Parathyroid adenoma (tissue), 2 donors: ENCODE measurements around the gene GNB1.
"Not testable (repeated sequence)": the region's sequence is repeated elsewhere in the genome, so short reads cannot be mapped to it uniquely, and the experiment has no call there.

Source experiments
- H2AFZ ChIP-seq: fragments of 300-600 bp; sonication (generic); one replicate; pipeline ENCODE4 v1.7.0; 2017; ENCODE audit warnings: antibody characterized with exemption, mild to moderate bottlenecking
- H3K27ac ChIP-seq: fragments of 300-600 bp; sonication (generic); one replicate; pipeline ENCODE4 v1.7.0; 2017
- H3K27me3 ChIP-seq: fragments of 300-600 bp; sonication (generic); one replicate; pipeline ENCODE4 v1.7.0; 2017; ENCODE audit warnings: low read length; ENCODE audit not compliant: control insufficient read depth, insufficient read depth
- H3K36me3 ChIP-seq: fragments of 300-600 bp; sonication (generic); one replicate; pipeline ENCODE4 v1.7.0; 2017; ENCODE audit warnings: low read length; ENCODE audit not compliant: control insufficient read depth, insufficient read depth
- H3K4me1 ChIP-seq: fragments of 300-600 bp; sonication (generic); one replicate; pipeline ENCODE4 v1.7.0; 2017; ENCODE audit warnings: control low read depth
- H3K4me2 ChIP-seq: fragments of 300-600 bp; sonication (generic); one replicate; pipeline ENCODE4 v1.7.0; 2017; ENCODE audit warnings: low read length
- H3K4me3 ChIP-seq: fragments of 300-600 bp; sonication (generic); one replicate; pipeline ENCODE4 v1.7.0; 2017; ENCODE audit warnings: low read depth, low read length
- H3K79me2 ChIP-seq: fragments of 300-600 bp; sonication (generic); one replicate; pipeline ENCODE4 v1.7.0; 2017; ENCODE audit warnings: control low read depth
- H3K9ac ChIP-seq: fragments of 300-600 bp; sonication (generic); one replicate; pipeline ENCODE4 v1.7.0; 2017; ENCODE audit warnings: mild to moderate bottlenecking
- H3K9me3 ChIP-seq: fragments of 300-600 bp; sonication (generic); one replicate; pipeline ENCODE4 v1.7.0; 2017; ENCODE audit warnings: low read length; ENCODE audit not compliant: control insufficient read depth
- TF ChIP-seq, protein P1 (sequence below): fragments of 300-600 bp; sonication (generic); IDR thresholded peaks from one replicate; pipeline ENCODE4 v1.7.0; 2017; ENCODE audit warnings: antibody characterized with exemption, mild to moderate bottlenecking
- donor health status: primary hyperparathyroidism.

The GNB1 gene

DNA sequence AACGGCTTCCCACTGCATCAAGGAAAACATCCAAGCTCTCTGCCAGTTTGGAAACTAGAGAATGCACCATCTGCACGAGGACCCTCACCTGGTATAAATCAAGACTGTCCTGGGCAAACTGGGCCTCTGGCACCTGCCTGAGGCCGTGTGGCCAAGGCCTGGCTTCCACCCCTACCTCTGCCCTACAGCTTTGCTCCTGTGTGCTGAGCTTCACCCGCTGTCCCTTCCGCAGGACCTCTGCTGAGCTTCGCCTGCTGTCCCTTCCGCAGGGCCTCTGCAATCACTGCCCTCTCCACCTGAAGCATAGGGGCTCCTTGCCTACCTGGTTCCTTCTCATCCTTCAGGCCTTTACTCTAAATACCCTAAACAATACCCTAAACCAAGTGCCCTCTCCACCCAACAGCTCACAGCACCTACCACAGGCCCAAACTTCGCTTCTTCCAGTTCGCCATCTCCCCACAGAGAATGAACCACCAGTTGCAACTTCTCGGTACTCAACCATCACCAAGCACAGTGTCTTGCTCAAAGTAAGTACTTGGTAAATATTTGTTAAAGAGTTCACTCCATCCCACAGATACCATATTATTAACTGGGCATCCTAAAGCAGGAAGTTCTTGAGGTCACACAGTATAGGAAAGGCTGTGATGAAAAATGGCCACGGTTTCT is 18.4 kb downstream of the GNB1 start:
- no peak overlapping the region for H3K27ac ChIP-seq
- H3K4me2 ChIP-seq: no peak overlapping the region
- no peaks in the 10 kb centered on the region for H3K36me3 ChIP-seq
- peaks cover 10% of the 10 kb centered on the region for H3K4me1 ChIP-seq
- no peak overlapping the region for H3K9ac ChIP-seq
- no peaks in the 10 kb centered on the region for H3K9me3 ChIP-seq
- H3K4me3 ChIP-seq: no peak overlapping the region
- H3K79me2 ChIP-seq: peaks cover 68% of the 10 kb centered on the region
- no peaks in the 10 kb centered on the region for H3K27me3 ChIP-seq
- no peak overlapping the region for H2AFZ ChIP-seq
- TF ChIP-seq, protein P1, sequence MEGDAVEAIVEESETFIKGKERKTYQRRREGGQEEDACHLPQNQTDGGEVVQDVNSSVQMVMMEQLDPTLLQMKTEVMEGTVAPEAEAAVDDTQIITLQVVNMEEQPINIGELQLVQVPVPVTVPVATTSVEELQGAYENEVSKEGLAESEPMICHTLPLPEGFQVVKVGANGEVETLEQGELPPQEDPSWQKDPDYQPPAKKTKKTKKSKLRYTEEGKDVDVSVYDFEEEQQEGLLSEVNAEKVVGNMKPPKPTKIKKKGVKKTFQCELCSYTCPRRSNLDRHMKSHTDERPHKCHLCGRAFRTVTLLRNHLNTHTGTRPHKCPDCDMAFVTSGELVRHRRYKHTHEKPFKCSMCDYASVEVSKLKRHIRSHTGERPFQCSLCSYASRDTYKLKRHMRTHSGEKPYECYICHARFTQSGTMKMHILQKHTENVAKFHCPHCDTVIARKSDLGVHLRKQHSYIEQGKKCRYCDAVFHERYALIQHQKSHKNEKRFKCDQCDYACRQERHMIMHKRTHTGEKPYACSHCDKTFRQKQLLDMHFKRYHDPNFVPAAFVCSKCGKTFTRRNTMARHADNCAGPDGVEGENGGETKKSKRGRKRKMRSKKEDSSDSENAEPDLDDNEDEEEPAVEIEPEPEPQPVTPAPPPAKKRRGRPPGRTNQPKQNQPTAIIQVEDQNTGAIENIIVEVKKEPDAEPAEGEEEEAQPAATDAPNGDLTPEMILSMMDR: no peak

DNA sequence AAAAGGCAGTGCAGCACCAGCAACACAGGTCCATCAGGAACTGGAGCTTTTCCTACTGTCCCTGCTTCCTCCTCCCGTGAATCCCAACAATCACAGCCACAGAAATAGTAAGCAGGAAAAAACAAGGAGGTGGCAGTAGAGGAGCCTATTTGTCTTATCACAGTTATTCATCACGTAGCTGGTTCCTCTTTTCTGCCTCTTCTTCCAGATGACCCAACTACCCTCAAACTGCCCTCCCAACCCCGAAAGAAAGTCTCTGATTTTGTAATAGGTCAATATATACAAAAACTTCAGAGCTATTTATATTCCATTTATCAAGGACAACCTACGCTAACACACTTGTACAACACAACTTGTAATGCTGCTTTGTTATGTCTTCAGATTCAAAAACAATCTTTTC is 21.4 kb downstream of the GNB1 start:
- no peak overlapping the region for H2AFZ ChIP-seq
- no peak overlapping the region for H3K4me2 ChIP-seq
- no peak overlapping the region for H3K4me3 ChIP-seq
- H3K27me3 ChIP-seq: no peaks in the 10 kb centered on the region
- no peaks in the 10 kb centered on the region for H3K36me3 ChIP-seq
- peaks cover 10% of the 10 kb centered on the region for H3K4me1 ChIP-seq
- peaks cover 56% of the 10 kb centered on the region for H3K79me2 ChIP-seq
- no peak overlapping the region for H3K27ac ChIP-seq
- TF ChIP-seq, protein P1: no peak
- no peak overlapping the region for H3K9ac ChIP-seq
- no peaks in the 10 kb centered on the region for H3K9me3 ChIP-seq

DNA sequence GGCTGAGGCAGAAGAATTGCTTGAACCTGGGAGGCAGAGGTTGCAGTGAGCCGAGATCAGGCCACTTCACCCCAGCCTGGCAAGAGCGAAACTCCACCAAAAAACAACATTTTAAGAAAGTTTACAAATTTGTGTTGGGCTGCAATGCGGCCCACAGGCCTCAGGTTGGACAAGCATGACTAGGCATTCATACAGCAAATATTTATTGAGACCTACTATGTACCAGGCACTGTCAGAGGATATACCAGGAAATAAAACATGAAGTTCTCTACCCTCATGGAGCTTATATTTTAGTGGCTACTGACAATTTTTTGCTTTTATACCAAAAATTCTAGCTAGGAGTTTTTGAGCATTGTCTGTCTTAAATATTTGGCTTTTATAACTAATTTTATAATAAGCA is 23.7 kb downstream of the GNB1 start:
- TF ChIP-seq, protein P1: no peak

DNA sequence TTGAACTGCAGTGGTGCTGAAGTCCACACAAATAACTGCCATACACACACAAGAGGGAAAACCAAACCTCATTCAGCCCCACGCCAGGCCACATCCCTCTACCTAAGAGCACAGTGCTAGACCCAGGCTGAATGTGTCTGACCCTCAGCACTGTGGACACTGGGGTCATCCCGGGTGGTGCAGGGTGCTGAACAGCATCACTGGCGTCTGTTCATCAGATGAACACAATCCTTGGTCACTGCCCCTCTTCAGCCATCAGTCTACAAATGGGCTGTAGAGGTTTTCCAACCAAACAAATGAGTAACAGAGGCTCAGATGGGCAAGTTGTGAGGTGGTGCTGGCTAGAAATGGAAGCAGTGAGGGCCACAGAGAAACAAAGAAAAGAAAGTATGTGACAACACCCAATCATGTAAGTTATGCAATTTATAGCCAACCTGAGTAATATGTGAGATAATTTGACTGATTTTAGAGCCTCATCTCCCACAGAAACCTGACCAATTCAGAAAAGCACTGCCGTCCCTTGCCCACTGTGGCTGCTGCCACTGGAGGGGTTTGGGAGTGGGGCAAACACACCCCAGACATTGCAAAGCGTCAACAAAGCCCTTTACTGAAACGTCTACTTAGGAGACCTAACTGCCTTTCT is 27.9 kb downstream of the GNB1 start:
- H2AFZ ChIP-seq: no peak overlapping the region
- no peaks in the 10 kb centered on the region for H3K27me3 ChIP-seq
- TF ChIP-seq, protein P1: no peak
- H3K9ac ChIP-seq: no peak overlapping the region
- H3K27ac ChIP-seq: no peak overlapping the region
- H3K4me1 ChIP-seq: peaks cover 4% of the 10 kb centered on the region
- no peak overlapping the region for H3K4me3 ChIP-seq
- peaks cover 37% of the 10 kb centered on the region for H3K79me2 ChIP-seq
- H3K9me3 ChIP-seq: no peaks in the 10 kb centered on the region
- H3K4me2 ChIP-seq: no peak overlapping the region
- H3K36me3 ChIP-seq: no peaks in the 10 kb centered on the region

More for the DNA sequence above, 23.7 kb downstream of the GNB1 start:
- H3K79me2 ChIP-seq: peaks cover 53% of the 10 kb centered on the region
- H3K27me3 ChIP-seq: no peaks in the 10 kb centered on the region
- H3K4me1 ChIP-seq: no peaks in the 10 kb centered on the region
- H3K9ac ChIP-seq: no peak overlapping the region
- H3K4me2 ChIP-seq: no peak overlapping the region
- no peak overlapping the region for H2AFZ ChIP-seq
- H3K4me3 ChIP-seq: no peak overlapping the region
- no peak overlapping the region for H3K27ac ChIP-seq
- H3K36me3 ChIP-seq: no peaks in the 10 kb centered on the region
- H3K9me3 ChIP-seq: no peaks in the 10 kb centered on the region

DNA sequence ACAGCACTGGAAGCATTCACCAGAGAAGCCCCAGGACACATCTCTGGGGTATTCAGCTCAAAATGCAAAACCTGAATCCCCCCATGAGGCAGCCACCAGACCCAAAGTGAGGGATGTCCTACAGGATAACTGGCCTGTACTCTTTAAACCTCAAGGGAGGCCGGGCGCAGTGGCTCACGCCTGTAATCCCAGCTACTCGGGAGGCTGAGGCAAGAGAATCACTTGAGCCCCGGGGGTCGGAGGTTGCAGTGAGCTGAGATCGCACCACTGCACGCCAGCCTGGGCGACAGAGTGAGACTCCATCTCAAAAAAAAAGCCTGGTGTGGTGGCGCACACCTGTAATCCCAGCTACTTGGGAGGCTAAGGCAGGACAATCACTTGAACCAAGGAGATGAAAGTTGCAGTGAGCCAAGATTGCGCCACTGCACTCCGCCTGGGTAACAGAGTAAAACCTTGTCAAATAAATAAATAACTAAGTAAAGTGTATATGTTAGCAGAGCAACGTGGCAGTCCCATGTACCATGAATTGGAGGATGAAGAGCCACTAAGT is 29.1 kb downstream of the GNB1 start:
- not testable (repeated sequence) for H3K4me1 ChIP-seq, H3K9ac ChIP-seq, H3K4me3 ChIP-seq, H3K4me2 ChIP-seq, H3K9me3 ChIP-seq, H3K27ac ChIP-seq, H3K27me3 ChIP-seq, H3K36me3 ChIP-seq, H2AFZ ChIP-seq
- peaks cover 33% of the 10 kb centered on the region for H3K79me2 ChIP-seq
